HG03095 (cell line): ENCODE measurements around the gene PDZK1IP1.

ENCODE experiments used
- ATAC-seq: cut with Tn5 transposase; IDR thresholded peaks from one replicate; pipeline ENCODE4 v1.9.1; 2021; ENCODE audit warnings: moderate library complexity; ENCODE audit not compliant: unreplicated experiment

Gene PDZK1IP1

GRCh38 chr1:47189844-47190508, at the start of gene PDZK1IP1:
TSS of gene PDZK1IP1 (minus strand) at chr1:47190036. CDS start at chr1:47189932, 104 bp downstream.
- no peak for ATAC-seq

GRCh38 chr1:47238935-47239592, 49.2 kb upstream of the PDZK1IP1 start:
- ATAC-seq = no peak

GRCh38 chr1:47235806-47236205, 46.0 kb upstream of the PDZK1IP1 start:
- ATAC-seq = no peak

- no peak for ATAC-seq
Observed at GRCh38 chr1:47235241-47235681, 45.4 kb upstream of the PDZK1IP1 start.

GRCh38 chr1:47233186-47233585, 43.4 kb upstream of the PDZK1IP1 start:
- no peak for ATAC-seq

- no peak for ATAC-seq
Observed at GRCh38 chr1:47232187-47232874, 42.5 kb upstream of the PDZK1IP1 start, which contains the start of gene TAL1. TSS of gene TAL1 (minus strand) at chr1:47232225. CDS start at chr1:47225888, 6,337 bp downstream.

GRCh38 chr1:47231301-47232186, 41.7 kb upstream of the PDZK1IP1 start:
- no peak for ATAC-seq

GRCh38 chr1:47230692-47231300, 41.0 kb upstream of the PDZK1IP1 start:
- ATAC-seq = no peak

GRCh38 chr1:47229886-47230691, 40.3 kb upstream of the PDZK1IP1 start:
- ATAC-seq = no peak

- ATAC-seq = no peak
Observed at GRCh38 chr1:47229031-47229885, 39.4 kb upstream of the PDZK1IP1 start.

GRCh38 chr1:47228644-47229030, 38.8 kb upstream of the PDZK1IP1 start:
- no peak for ATAC-seq

GRCh38 chr1:47227341-47228232, 37.8 kb upstream of the PDZK1IP1 start:
- ATAC-seq = no peak

GRCh38 chr1:47226839-47227215, 37.0 kb upstream of the PDZK1IP1 start:
- no peak for ATAC-seq

- ATAC-seq = no peak
Observed at GRCh38 chr1:47226121-47226838, 36.4 kb upstream of the PDZK1IP1 start.

- no peak for ATAC-seq
Observed at GRCh38 chr1:47225430-47226100, 35.7 kb upstream of the PDZK1IP1 start.

GRCh38 chr1:47224676-47225399, 35.0 kb upstream of the PDZK1IP1 start:
- ATAC-seq = no peak
